CD4-positive, alpha-beta T cell (primary cell): ENCODE measurements around the gene MCUB. TPM values are rescaled to one million over a fixed set of nuclear protein-coding genes. Genes with fewer than 3 reads are reported as not detected.

Experiments used
- ATAC-seq: fragments of 200-7000 bp; cut with Tn5 transposase; one replicate; pipeline ENCODE4 v1.10.0; 2022; ENCODE audit warnings: mild to moderate bottlenecking; ENCODE audit not compliant: poor library complexity
- CTCF ChIA-PET: fragments of 350-600 bp; sonication (Branson Sonifier 250); formaldehyde crosslinking; loops from one replicate; lab custom pipeline; 2021; ENCODE audit warnings: antibody characterized with exemption, inconsistent platforms; lab: Charles Lee
- POLR2A ChIA-PET: fragments of 350-600 bp; sonication (Branson Sonifier 250); formaldehyde crosslinking; loops from one replicate; lab custom pipeline; 2021; ENCODE audit warnings: antibody characterized with exemption, inconsistent platforms; lab: Charles Lee
- DNase-seq, 14 experiments: peaks; one replicate each; pipeline ENCODE4 v3.0.0-alpha.2; 2013 to 2020; ENCODE audit warnings: mixed read lengths in 2 of 14
- H3K27ac ChIP-seq, 2 donors: one replicate each; pipeline versions ENCODE4 v1.5.1 to v1.7.0; 2013; ENCODE audit warnings: low read length in 2 of 2, low read depth in 1 of 2, mild to moderate bottlenecking in 1 of 2
- H3K27me3 ChIP-seq, 2 experiments: 1 replicate in 1 of 2; 2 replicates in 1 of 2; pipeline versions ENCODE4 v1.6.1 to v1.7.0; 2013; ENCODE audit warnings: low read length in 2 of 2, control low read depth in 1 of 2, mild to moderate bottlenecking in 1 of 2, moderate library complexity in 1 of 2; ENCODE audit not compliant: insufficient read depth in 2 of 2, control insufficient read depth in 1 of 2
- H3K36me3 ChIP-seq: one replicate; pipeline ENCODE4 v1.6.1; 2013; ENCODE audit warnings: low read length, control low read depth; ENCODE audit not compliant: insufficient read depth
- H3K4me1 ChIP-seq: one replicate; pipeline ENCODE4 v1.6.1; 2013; ENCODE audit warnings: low read length, control low read depth; ENCODE audit not compliant: insufficient read depth
- H3K4me3 ChIP-seq: one replicate; pipeline ENCODE4 v1.5.1; 2013; ENCODE audit warnings: mild to moderate bottlenecking, low read length, moderate library complexity
- H3K9me3 ChIP-seq, 2 experiments: 1 replicate in 1 of 2; 2 replicates in 1 of 2; pipeline versions ENCODE4 v1.6.1 to v1.7.0; 2013; ENCODE audit warnings: low read length in 2 of 2, mild to moderate bottlenecking in 2 of 2, control low read depth in 1 of 2, moderate library complexity in 1 of 2; ENCODE audit not compliant: control insufficient read depth in 1 of 2, insufficient read depth in 1 of 2
- H3K27ac Mint-ChIP-seq: one replicate; pipeline ENCODE4 v1.8.0; 2020; ENCODE audit warnings: mixed read lengths
- H3K27me3 Mint-ChIP-seq: one replicate; pipeline ENCODE4 v1.8.0; 2021; ENCODE audit warnings: mixed read lengths
- H3K36me3 Mint-ChIP-seq: one replicate; pipeline ENCODE4 v1.8.0; 2021; ENCODE audit warnings: low read depth, mixed read lengths
- H3K4me1 Mint-ChIP-seq: one replicate; pipeline ENCODE4 v1.8.0; 2021; ENCODE audit warnings: low read depth, mixed read lengths
- H3K4me3 Mint-ChIP-seq: one replicate; pipeline ENCODE4 v1.8.0; 2020; ENCODE audit warnings: mild to moderate bottlenecking, mixed read lengths
- H3K9me3 Mint-ChIP-seq: one replicate; pipeline ENCODE4 v1.8.0; 2020; ENCODE audit warnings: mixed read lengths
- CTCF ChIP-seq: fragments of 200-600 bp; IDR thresholded peaks from one replicate; pipeline ENCODE4 v1.8.0; 2022; ENCODE audit warnings: antibody characterized with exemption, mild to moderate bottlenecking
- intact Hi-C, 2 experiments: fragments of 100-400 bp; cut with DNase I in 1 of 2; cut with micrococcal nuclease in 1 of 2; formaldehyde crosslinking; loops; one replicate each; pipeline versions ENCODE4 v1.15.1 to v1.9.0; 2023 to 2025; cut with DNase I, micrococcal nuclease
- total RNA-seq, 174 experiments: library from RNA in 2 of 174; stranded (reverse) in 2 of 174; gene quantifications; one replicate each; pipeline ENCODE4 v1.2.3 and lab custom pipeline; 2021 to 2026

MCUB gene
- total RNA-seq, 2 experiments from 2014 or later, result 98.1 to 108 TPM

DNA sequence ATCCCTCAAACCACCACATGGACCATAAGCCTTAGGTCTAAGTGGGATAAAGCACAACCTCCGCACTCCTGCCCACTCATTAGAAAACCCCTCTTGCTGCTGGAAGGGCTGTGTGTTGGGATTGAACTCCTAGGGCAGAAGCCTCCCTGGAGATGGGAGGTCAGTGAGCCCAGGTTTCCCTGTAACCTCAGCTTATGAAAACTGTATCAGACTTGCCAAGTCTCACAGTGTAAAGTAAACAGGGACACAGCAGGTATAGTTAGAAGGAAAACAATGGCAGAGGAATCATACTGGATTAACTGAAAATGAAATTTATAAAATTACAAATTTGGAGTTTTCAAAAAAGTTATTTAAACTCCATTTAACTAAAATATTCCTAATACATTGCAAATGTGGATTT is 113.3 kb downstream of the MCUB start:
- H3K9me3 Mint-ChIP-seq, result peaks cover 8% of the 10 kb centered on the region
- ChIA-PET CTCF (no interaction called here), POLR2A (no interaction called here)
- Histone ChIP-seq H3K9me3 (peaks cover 2 to 9% of the 10 kb centered on the region in 2 experiments), H3K4me3 (no peak overlapping the region), H3K27ac (no peak overlapping the region), H3K36me3 (peaks cover 24% of the 10 kb centered on the region), H3K27me3 (no peaks in the 10 kb centered on the region), H3K4me1 (no peaks in the 10 kb centered on the region)
- H3K4me3 Mint-ChIP-seq, result no peak overlapping the region
- H3K36me3 Mint-ChIP-seq, result peaks cover 80% of the 10 kb centered on the region
- no peak for TF ChIP-seq CTCF
- ATAC-seq (no peak), DNase-seq (no peak)
- peak overlapping the region; percentile 62 for H3K27ac Mint-ChIP-seq
- H3K27me3 Mint-ChIP-seq, result no peaks in the 10 kb centered on the region
- intact Hi-C loops, result no loop called here
- peaks cover 55% of the 10 kb centered on the region for H3K4me1 Mint-ChIP-seq

- ChIA-PET CTCF (no interaction called here), POLR2A (no interaction called here)
- Mint-ChIP-seq H3K4me3 (no peak overlapping the region), H3K27me3 (no peaks in the 10 kb centered on the region), H3K9me3 (peaks cover 8% of the 10 kb centered on the region), H3K4me1 (peaks cover 37% of the 10 kb centered on the region), H3K27ac (peak overlapping the region; percentile 71), H3K36me3 (peaks cover 69% of the 10 kb centered on the region)
- ATAC-seq (no peak), DNase-seq (no peak)
- intact Hi-C loops, result no loop called here
- no peak overlapping the region for H3K4me3 ChIP-seq
- peaks cover 24% of the 10 kb centered on the region for H3K36me3 ChIP-seq
- H3K9me3 ChIP-seq, result peaks cover 9 to 13% of the 10 kb centered on the region in 2 experiments
- H3K27ac ChIP-seq, result no peak overlapping the region
- no peaks in the 10 kb centered on the region for H3K4me1 ChIP-seq
- no peaks in the 10 kb centered on the region for H3K27me3 ChIP-seq
- TF ChIP-seq CTCF, result no peak
These were observed 115.1 kb downstream of the MCUB start for GRCh38 chr4:109675181-109675580.

- Mint-ChIP-seq H3K4me1 (peaks cover 40% of the 10 kb centered on the region), H3K4me3 (no peak overlapping the region), H3K27ac (peak overlapping the region; percentile 71), H3K27me3 (no peaks in the 10 kb centered on the region), H3K36me3 (peaks cover 71% of the 10 kb centered on the region), H3K9me3 (peaks cover 8% of the 10 kb centered on the region)
- no peak overlapping the region for H3K4me3 ChIP-seq
- ATAC-seq (no peak), DNase-seq (no peak)
- no peaks in the 10 kb centered on the region for H3K27me3 ChIP-seq
- no peak overlapping the region for H3K27ac ChIP-seq
- TF ChIP-seq CTCF, result no peak
- H3K36me3 ChIP-seq, result peaks cover 19% of the 10 kb centered on the region
- H3K4me1 ChIP-seq, result no peaks in the 10 kb centered on the region
- CTCF ChIA-PET, result no interaction called here
- POLR2A ChIA-PET, result no interaction called here
- intact Hi-C loops, result no loop called here
- peaks cover 7 to 13% of the 10 kb centered on the region in 2 experiments for H3K9me3 ChIP-seq
These were observed 115.8 kb downstream of the MCUB start for GRCh38 chr4:109675843-109676242.
